CD4-positive, alpha-beta T cell (primary cell): ENCODE data around the gene FOSB. TPM values are rescaled to one million over a fixed set of nuclear protein-coding genes. Genes with fewer than 3 reads are reported as not detected.
A peak's percentile ranks its signal among the peaks of the same experiment; 100 is the strongest.

Source experiments
- ATAC-seq: fragments of 200-7000 bp; cut with Tn5 transposase; one replicate; pipeline ENCODE4 v1.10.0; 2022; ENCODE audit warnings: mild to moderate bottlenecking; ENCODE audit not compliant: poor library complexity
- CTCF ChIA-PET: fragments of 350-600 bp; sonication (Branson Sonifier 250); formaldehyde crosslinking; loops from one replicate; lab custom pipeline; 2021; ENCODE audit warnings: antibody characterized with exemption, inconsistent platforms; lab: Charles Lee
- POLR2A ChIA-PET: fragments of 350-600 bp; sonication (Branson Sonifier 250); formaldehyde crosslinking; loops from one replicate; lab custom pipeline; 2021; ENCODE audit warnings: antibody characterized with exemption, inconsistent platforms; lab: Charles Lee
- DNase-seq, 14 experiments: peaks; one replicate each; pipeline ENCODE4 v3.0.0-alpha.2; 2013 to 2020; ENCODE audit warnings: mixed read lengths in 2 of 14
- H3K27ac ChIP-seq, 2 donors: one replicate each; pipeline versions ENCODE4 v1.5.1 to v1.7.0; 2013; ENCODE audit warnings: low read length in 2 of 2, low read depth in 1 of 2, mild to moderate bottlenecking in 1 of 2
- H3K27me3 ChIP-seq, 2 experiments: 1 replicate in 1 of 2; 2 replicates in 1 of 2; pipeline versions ENCODE4 v1.6.1 to v1.7.0; 2013; ENCODE audit warnings: low read length in 2 of 2, control low read depth in 1 of 2, mild to moderate bottlenecking in 1 of 2, moderate library complexity in 1 of 2; ENCODE audit not compliant: insufficient read depth in 2 of 2, control insufficient read depth in 1 of 2
- H3K36me3 ChIP-seq: one replicate; pipeline ENCODE4 v1.6.1; 2013; ENCODE audit warnings: low read length, control low read depth; ENCODE audit not compliant: insufficient read depth
- H3K4me1 ChIP-seq: one replicate; pipeline ENCODE4 v1.6.1; 2013; ENCODE audit warnings: low read length, control low read depth; ENCODE audit not compliant: insufficient read depth
- H3K4me3 ChIP-seq: one replicate; pipeline ENCODE4 v1.5.1; 2013; ENCODE audit warnings: mild to moderate bottlenecking, low read length, moderate library complexity
- H3K9me3 ChIP-seq, 2 experiments: 1 replicate in 1 of 2; 2 replicates in 1 of 2; pipeline versions ENCODE4 v1.6.1 to v1.7.0; 2013; ENCODE audit warnings: low read length in 2 of 2, mild to moderate bottlenecking in 2 of 2, control low read depth in 1 of 2, moderate library complexity in 1 of 2; ENCODE audit not compliant: control insufficient read depth in 1 of 2, insufficient read depth in 1 of 2
- H3K27ac Mint-ChIP-seq: one replicate; pipeline ENCODE4 v1.8.0; 2020; ENCODE audit warnings: mixed read lengths
- H3K27me3 Mint-ChIP-seq: one replicate; pipeline ENCODE4 v1.8.0; 2021; ENCODE audit warnings: mixed read lengths
- H3K36me3 Mint-ChIP-seq: one replicate; pipeline ENCODE4 v1.8.0; 2021; ENCODE audit warnings: low read depth, mixed read lengths
- H3K4me1 Mint-ChIP-seq: one replicate; pipeline ENCODE4 v1.8.0; 2021; ENCODE audit warnings: low read depth, mixed read lengths
- H3K4me3 Mint-ChIP-seq: one replicate; pipeline ENCODE4 v1.8.0; 2020; ENCODE audit warnings: mild to moderate bottlenecking, mixed read lengths
- H3K9me3 Mint-ChIP-seq: one replicate; pipeline ENCODE4 v1.8.0; 2020; ENCODE audit warnings: mixed read lengths
- CTCF ChIP-seq: fragments of 200-600 bp; IDR thresholded peaks from one replicate; pipeline ENCODE4 v1.8.0; 2022; ENCODE audit warnings: antibody characterized with exemption, mild to moderate bottlenecking
- intact Hi-C, 2 experiments: fragments of 100-400 bp; cut with DNase I in 1 of 2; cut with micrococcal nuclease in 1 of 2; formaldehyde crosslinking; loops; one replicate each; pipeline versions ENCODE4 v1.15.1 to v1.9.0; 2023 to 2025; cut with DNase I, micrococcal nuclease
- total RNA-seq, 174 experiments: library from RNA in 2 of 174; stranded (reverse) in 2 of 174; gene quantifications; one replicate each; pipeline ENCODE4 v1.2.3 and lab custom pipeline; 2021 to 2026

FOSB gene
- total RNA-seq, 2 experiments from 2014 or later, result 422 to 424 TPM

GRCh38 chr19:45439569-45440258, 28.1 kb upstream of the FOSB start:
- H3K27me3 ChIP-seq, result no peaks in the 10 kb centered on the region
- peak overlapping the region; percentile 37 for H3K4me3 ChIP-seq
- peak; percentile 100 for TF ChIP-seq CTCF
- no peaks in the 10 kb centered on the region for H3K9me3 Mint-ChIP-seq
- H3K27ac Mint-ChIP-seq, result peak overlapping the region; percentile 63
- no peaks in the 10 kb centered on the region for H3K9me3 ChIP-seq
- H3K4me1 Mint-ChIP-seq, result peaks cover 37% of the 10 kb centered on the region
- H3K27ac ChIP-seq, result peak overlapping the region; percentile 52 to 65
- ATAC-seq (peak; percentile 66), DNase-seq (peak; percentile 74 to 93 (median 82))
- no peaks in the 10 kb centered on the region for H3K36me3 Mint-ChIP-seq
- ChIA-PET POLR2A (interaction anchor here (0.6 to 2.9 kb wide), 15 partner anchors 10 to 252 kb away, joined by 3 to 142 read pairs (median 5); partner anchors contain the start of genes FOSB, RTN2 and SNRPD2), CTCF (interaction anchor here (0.6 to 6.0 kb wide), 32 partner anchors 9 to 348 kb away, joined by 3 to 365 read pairs (median 7); partner anchors contain the start of genes DMPK, ERCC1, FOSB and GIPR)
- no peaks in the 10 kb centered on the region for H3K27me3 Mint-ChIP-seq
- H3K36me3 ChIP-seq, result no peaks in the 10 kb centered on the region
- peak overlapping the region; percentile 80 for H3K4me3 Mint-ChIP-seq
- intact Hi-C loops, result loop anchor here (1.0 to 5.0 kb wide), 3 partner anchors 15 to 203 kb away; no protein-coding TSS in a partner anchor
- peaks cover 40% of the 10 kb centered on the region for H3K4me1 ChIP-seq

DNA sequence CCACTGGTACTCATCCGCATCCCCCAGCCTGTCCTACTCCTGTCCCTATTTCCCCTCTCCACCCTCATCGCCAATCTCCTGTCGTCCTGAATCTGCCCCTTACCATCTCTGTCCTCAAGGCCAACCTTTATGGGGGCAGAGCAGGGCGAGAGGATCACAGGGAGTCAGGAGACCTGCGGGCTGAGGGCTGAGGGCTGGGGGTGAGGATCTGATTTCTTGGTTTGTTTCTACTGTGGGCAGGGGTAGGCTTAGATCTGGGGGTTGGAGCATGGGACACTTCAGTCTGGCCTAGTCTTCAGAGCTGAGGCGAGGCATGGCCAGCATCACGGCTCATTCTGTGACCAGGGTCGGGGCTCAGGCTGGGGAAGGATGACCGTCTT, 27.5 kb upstream of the FOSB start:
- no peaks in the 10 kb centered on the region for H3K27me3 ChIP-seq
- Mint-ChIP-seq H3K36me3 (no peaks in the 10 kb centered on the region), H3K4me1 (peaks cover 42% of the 10 kb centered on the region), H3K9me3 (no peaks in the 10 kb centered on the region), H3K27me3 (no peaks in the 10 kb centered on the region), H3K27ac (peak overlapping the region; percentile 63), H3K4me3 (peak overlapping the region; percentile 80)
- DNase-seq (no peak), ATAC-seq (no peak)
- peaks cover 46% of the 10 kb centered on the region for H3K4me1 ChIP-seq
- intact Hi-C loops, result loop anchor here in 1 of 2 experiments (5.0 kb wide), 1 partner anchor 202 kb away; no protein-coding TSS in a partner anchor
- POLR2A ChIA-PET, result interaction anchor here (0.6 to 2.9 kb wide), 14 partner anchors 9 to 237 kb away, joined by 3 to 142 read pairs (median 6); partner anchors contain the start of genes FOSB and RTN2
- H3K27ac ChIP-seq, result peak overlapping the region; percentile 52 to 65
- H3K9me3 ChIP-seq, result no peaks in the 10 kb centered on the region
- H3K4me3 ChIP-seq, result peak overlapping the region; percentile 37
- no peak for TF ChIP-seq CTCF
- CTCF ChIA-PET, result interaction anchor here (1.2 to 6.0 kb wide), 21 partner anchors 9 to 252 kb away, joined by 3 to 365 read pairs (median 13); partner anchors contain the start of genes ERCC1, FOSB, GIPR and PPP1R13L
- no peaks in the 10 kb centered on the region for H3K36me3 ChIP-seq

DNA sequence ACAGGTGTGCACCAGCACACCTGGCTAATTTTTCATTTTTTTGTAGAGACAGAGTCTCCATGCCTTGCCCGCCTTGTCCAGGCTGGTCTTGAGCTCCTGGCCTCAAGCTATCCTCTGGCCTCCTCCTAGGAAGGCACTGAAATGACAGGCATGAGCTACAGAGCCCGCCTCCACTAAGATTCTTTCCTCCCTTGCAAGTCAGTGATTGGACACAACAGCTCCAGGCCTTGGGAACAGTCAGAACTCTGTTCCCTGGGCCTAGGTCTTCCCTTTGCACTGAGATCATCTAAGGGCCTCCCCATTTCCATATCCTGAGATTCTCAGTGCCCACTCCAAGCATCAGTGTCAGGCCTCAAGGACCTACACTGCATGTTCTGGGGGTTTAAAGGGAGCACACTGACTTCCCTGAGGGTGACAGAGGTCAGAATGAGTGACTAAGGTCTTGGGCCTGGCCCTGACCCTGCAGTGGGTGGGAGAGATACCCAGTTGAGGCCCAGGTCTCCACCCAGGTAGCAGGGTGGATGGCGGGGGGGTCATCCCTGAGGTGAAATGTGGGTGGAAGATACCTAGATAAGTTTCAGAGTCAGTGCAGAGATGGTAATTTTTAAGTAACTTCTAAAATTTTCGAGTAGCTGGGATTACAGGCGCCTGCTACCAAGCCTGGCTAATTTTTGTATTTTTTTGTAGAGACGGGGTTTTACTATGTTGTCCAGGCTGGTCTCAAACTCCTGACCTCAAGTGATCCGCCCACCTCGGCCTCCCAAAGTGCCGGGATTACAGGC, 26.7 kb upstream of the FOSB start:
- Histone ChIP-seq H3K36me3 (no peaks in the 10 kb centered on the region), H3K27me3 (no peaks in the 10 kb centered on the region), H3K9me3 (no peaks in the 10 kb centered on the region), H3K4me1 (peaks cover 49% of the 10 kb centered on the region), H3K27ac (no peak overlapping the region), H3K4me3 (no peak overlapping the region)
- ChIA-PET CTCF (interaction anchor here (2.2 to 6.0 kb wide), 4 partner anchors 8 to 202 kb away, joined by 11 to 365 read pairs (median 62); no protein-coding TSS in a partner anchor), POLR2A (interaction anchor here (1.5 to 2.9 kb wide), 6 partner anchors 8 to 202 kb away, joined by 3 to 142 read pairs (median 12); partner anchors contain the start of gene RTN2)
- ATAC-seq (no peak), DNase-seq (no peak)
- H3K27ac Mint-ChIP-seq, result peak overlapping the region; percentile 63
- peaks cover 48% of the 10 kb centered on the region for H3K4me1 Mint-ChIP-seq
- H3K9me3 Mint-ChIP-seq, result no peaks in the 10 kb centered on the region
- intact Hi-C loops, result loop anchor here in 1 of 2 experiments (5.0 kb wide), 1 partner anchor 201 kb away; no protein-coding TSS in a partner anchor
- peak overlapping the region; percentile 80 for H3K4me3 Mint-ChIP-seq
- no peak for TF ChIP-seq CTCF
- no peaks in the 10 kb centered on the region for H3K36me3 Mint-ChIP-seq
- no peaks in the 10 kb centered on the region for H3K27me3 Mint-ChIP-seq
